ENCODE data around the gene ITPKA.

The ITPKA gene

GRCh38 chr15:41491889-41492288 is 1.8 kb upstream of the ITPKA start:
- DNase-seq = no peak

GRCh38 chr15:41492597-41493204 is 973 bp upstream of the ITPKA start:
- peak in 1 of 6 experiments; percentile 29 for DNase-seq

- no peak for DNase-seq
Observed at GRCh38 chr15:41493902-41494189, 172 bp downstream of the ITPKA start.

GRCh38 chr15:41494190-41494921 is 682 bp downstream of the ITPKA start:
- DNase-seq = peak in 4 of 6 experiments; percentile 17 to 53 (median 44)

- DNase-seq = peak in 4 of 6 experiments; percentile 11 to 68 (median 29)
Observed at GRCh38 chr15:41494922-41495735, 1.5 kb downstream of the ITPKA start.

GRCh38 chr15:41495736-41496599 is 2.3 kb downstream of the ITPKA start:
- DNase-seq = peak in 1 of 6 experiments; percentile 68

- DNase-seq = no peak
Observed at GRCh38 chr15:41498657-41499056, 5.0 kb downstream of the ITPKA start.

- no peak for DNase-seq
Observed at GRCh38 chr15:41499109-41499851, 5.6 kb downstream of the ITPKA start.

- peak in 1 of 6 experiments; percentile 27 for DNase-seq
Observed at GRCh38 chr15:41501191-41501917, 7.7 kb downstream of the ITPKA start.

GRCh38 chr15:41501931-41502794 is 8.5 kb downstream of the ITPKA start:
- peak in 4 of 6 experiments; percentile 6 to 47 (median 32) for DNase-seq

- no peak for DNase-seq
Observed at GRCh38 chr15:41502795-41503668, 9.4 kb downstream of the ITPKA start.

- no peak for DNase-seq
Observed at GRCh38 chr15:41503669-41504010, 10.0 kb downstream of the ITPKA start.

- no peak for DNase-seq
Observed at GRCh38 chr15:41504751-41505492, 11.2 kb downstream of the ITPKA start.

- DNase-seq = no peak
Observed at GRCh38 chr15:41505776-41506175, 12.1 kb downstream of the ITPKA start.

- DNase-seq = no peak
Observed at GRCh38 chr15:41506796-41507341, 13.2 kb downstream of the ITPKA start.

GRCh38 chr15:41507820-41508290 is 14.2 kb downstream of the ITPKA start:
- DNase-seq = no peak

- DNase-seq = no peak
Observed at GRCh38 chr15:41510728-41511127, 17.1 kb downstream of the ITPKA start.

- DNase-seq = no peak
Observed at GRCh38 chr15:41511331-41511898, 17.7 kb downstream of the ITPKA start.
